H1 (cell line): ENCODE results near the gene KLK8. TPM values are rescaled to one million over a fixed set of nuclear protein-coding genes. Genes with fewer than 3 reads are reported as not detected.

Source experiments
- CTCF ChIA-PET: fragments of 300-600 bp; sonication (Branson Sonifier 250); formaldehyde crosslinking; loops from one replicate; lab custom pipeline; 2021; ENCODE audit not compliant: partially characterized antibody; lab: Charles Lee
- POLR2A ChIA-PET: fragments of 300-600 bp; sonication (Branson Sonifier 250); formaldehyde crosslinking; loops from one replicate; lab custom pipeline; 2021; ENCODE audit warnings: inconsistent platforms; ENCODE audit not compliant: partially characterized antibody; lab: Charles Lee
- DNase-seq, 2 experiments: peaks; one replicate each; pipeline versions ENCODE4 v3.0.0 to v3.0.0-alpha.2; 2010 to 2022; ENCODE audit warnings: low spot score in 2 of 2, low read depth in 1 of 2, mixed read lengths in 1 of 2
- FAIRE-seq: peaks from 2 replicates; lab custom pipeline; 2011; peaks lifted over from hg19 to GRCh38; lab: Jason Lieb, UNC
- H2AFZ ChIP-seq: 2 replicates; pipeline ENCODE4 v1.8.1; 2012; ENCODE audit warnings: low read length, inconsistent platforms
- H2AK5ac ChIP-seq: 2 replicates; pipeline ENCODE4 v1.6.1; 2013; ENCODE audit warnings: low read depth, low read length
- H2BK120ac ChIP-seq: replicated peaks from 2 replicates; pipeline ENCODE3; 2013; ENCODE audit warnings: low read depth, low read length, inconsistent platforms
- H2BK12ac ChIP-seq: 2 replicates; pipeline ENCODE4 v1.6.1; 2013; ENCODE audit warnings: low read depth, low read length
- H2BK15ac ChIP-seq: 2 replicates; pipeline ENCODE4 v1.6.1; 2013; ENCODE audit warnings: low read length
- H2BK20ac ChIP-seq: 2 replicates; pipeline ENCODE4 v1.6.1; 2013; ENCODE audit warnings: low read length
- H2BK5ac ChIP-seq: 2 replicates; pipeline ENCODE4 v1.6.1; 2013; ENCODE audit warnings: low read depth, low read length
- H3K14ac ChIP-seq: 2 replicates; pipeline ENCODE4 v1.6.1; 2013; ENCODE audit warnings: inconsistent platforms; ENCODE audit not compliant: insufficient read length
- H3K18ac ChIP-seq: 2 replicates; pipeline ENCODE4 v1.6.1; 2013; ENCODE audit warnings: low read length; ENCODE audit errors: extremely low read depth
- H3K23ac ChIP-seq: 2 replicates; pipeline ENCODE4 v1.6.1; 2013; ENCODE audit warnings: inconsistent platforms; ENCODE audit not compliant: insufficient read length
- H3K23me2 ChIP-seq: 2 replicates; pipeline ENCODE4 v1.6.1; 2013; ENCODE audit warnings: low read depth, low read length
- H3K27ac ChIP-seq: 2 replicates; pipeline ENCODE4 v1.6.1; 2011; ENCODE audit warnings: low read depth, low read length, inconsistent platforms
- H3K27me3 ChIP-seq, 4 experiments: replicated peaks in 1 of 4; 1 replicate in 1 of 4; 2 replicates in 3 of 4; pipeline versions ENCODE4 v1.6.1 to v1.8.1; 2011 to 2013; ENCODE audit warnings: low read length in 3 of 4, mild to moderate bottlenecking in 3 of 4, inconsistent platforms in 2 of 4, mixed read lengths in 2 of 4, moderate library complexity in 1 of 4; ENCODE audit not compliant: control insufficient read depth in 3 of 4, insufficient read depth in 3 of 4; ENCODE audit errors: extremely low read depth in 1 of 4
- H3K36me3 ChIP-seq, 4 experiments: 2 replicates each; pipeline versions ENCODE4 v1.6.1 to v1.8.1; 2011 to 2013; ENCODE audit warnings: mild to moderate bottlenecking in 4 of 4, low read length in 3 of 4, moderate library complexity in 2 of 4, control low read depth in 1 of 4, inconsistent platforms in 1 of 4; ENCODE audit not compliant: insufficient read depth in 4 of 4, control insufficient read depth in 2 of 4
- H3K4ac ChIP-seq: replicated peaks from 2 replicates; pipeline ENCODE3; 2013; ENCODE audit warnings: low read length, low read depth, mixed read lengths, inconsistent platforms; ENCODE audit not compliant: insufficient read length
- H3K4me1 ChIP-seq, 4 experiments: replicated peaks in 1 of 4; 1 replicate in 1 of 4; 2 replicates in 3 of 4; pipeline versions ENCODE4 v1.6.1 to v1.8.1; 2011 to 2013; ENCODE audit warnings: low read length in 3 of 4, inconsistent platforms in 2 of 4, mixed read lengths in 1 of 4; ENCODE audit not compliant: insufficient read depth in 4 of 4, control insufficient read depth in 3 of 4
- H3K4me2 ChIP-seq, 2 experiments: 2 replicates each; pipeline versions ENCODE4 v1.6.1 to v1.8.1; 2011 to 2013; ENCODE audit warnings: low read depth in 2 of 2, low read length in 2 of 2, control low read depth in 1 of 2, inconsistent platforms in 1 of 2, mild to moderate bottlenecking in 1 of 2; ENCODE audit not compliant: insufficient read depth in 1 of 2
- H3K4me3 ChIP-seq, 4 experiments: fragments of 200-600, 300-600 bp in 1 of 4; sonication (generic), shearing (Covaris generic), sonication (Bioruptor Twin) in 1 of 4; 2 replicates each; pipeline versions ENCODE4 v1.5.1 to v1.8.1; 2011 to 2016; ENCODE audit warnings: low read length in 4 of 4, low read depth in 3 of 4, control low read depth in 2 of 4, inconsistent platforms in 2 of 4, mild to moderate bottlenecking in 2 of 4, mixed read lengths in 1 of 4, moderate library complexity in 1 of 4; ENCODE audit not compliant: insufficient read depth in 2 of 4; ENCODE audit errors: extremely low read depth in 1 of 4
- H3K56ac ChIP-seq: replicated peaks from 2 replicates; pipeline ENCODE3; 2013; ENCODE audit warnings: low read depth, mild to moderate bottlenecking, mixed read lengths, low read length, inconsistent platforms; ENCODE audit not compliant: insufficient read length
- H3K79me1 ChIP-seq: 2 replicates; pipeline ENCODE4 v1.6.1; 2013; ENCODE audit warnings: low read depth, low read length, control low read depth
- H3K79me2 ChIP-seq, 2 experiments: 2 replicates each; pipeline versions ENCODE4 v1.6.1 to v1.8.1; 2012 to 2013; ENCODE audit warnings: low read length in 2 of 2, mild to moderate bottlenecking in 2 of 2, inconsistent platforms in 1 of 2; ENCODE audit not compliant: insufficient read depth in 2 of 2, control insufficient read depth in 1 of 2
- H3K9ac ChIP-seq, 4 experiments: replicated peaks in 1 of 4; 1 replicate in 1 of 4; 2 replicates in 3 of 4; pipeline versions ENCODE4 v1.6.1 to v1.8.1; 2011 to 2013; ENCODE audit warnings: low read depth in 3 of 4, low read length in 3 of 4, control low read depth in 2 of 4, mild to moderate bottlenecking in 2 of 4, moderate library complexity in 2 of 4, inconsistent platforms in 1 of 4; ENCODE audit errors: extremely low read depth in 1 of 4
- H3K9me3 ChIP-seq, 2 experiments: 2 replicates each; pipeline versions ENCODE4 v1.6.1 to v1.8.1; 2012 to 2013; ENCODE audit warnings: mild to moderate bottlenecking in 2 of 2, moderate library complexity in 2 of 2, control low read depth in 1 of 2, inconsistent platforms in 1 of 2, low read depth in 1 of 2, low read length in 1 of 2, mixed read lengths in 1 of 2; ENCODE audit not compliant: insufficient read depth in 2 of 2
- H4K20me1 ChIP-seq, 2 experiments: replicated peaks in 1 of 2; 2 replicates each; pipeline versions ENCODE3 to v1.8.1; 2011 to 2013; ENCODE audit warnings: inconsistent platforms in 2 of 2, low read length in 2 of 2, mild to moderate bottlenecking in 1 of 2; ENCODE audit not compliant: insufficient read depth in 2 of 2, control insufficient read depth in 1 of 2
- H4K5ac ChIP-seq: 2 replicates; pipeline ENCODE4 v1.6.1; 2013; ENCODE audit warnings: low read length, low read depth, mixed read lengths, inconsistent platforms; ENCODE audit not compliant: insufficient read length
- H4K8ac ChIP-seq: 2 replicates; pipeline ENCODE4 v1.8.0; 2013; ENCODE audit warnings: mild to moderate bottlenecking, moderate library complexity, low read length, inconsistent platforms; ENCODE audit not compliant: insufficient read depth; ENCODE audit errors: extremely low read depth
- H4K91ac ChIP-seq: replicated peaks from 2 replicates; pipeline ENCODE3; 2013; ENCODE audit warnings: low read length, mixed read lengths, inconsistent platforms; ENCODE audit not compliant: insufficient read length
- ASH2L ChIP-seq: fragments of 200-600, 300-600 bp; sonication (generic); IDR thresholded peaks from one replicate; pipeline ENCODE4 v1.7.1; 2017; ENCODE audit warnings: low read length
- EP300 ChIP-seq, 2 experiments: IDR thresholded peaks; 1 replicate in 1 of 2; 2 replicates in 1 of 2; pipeline ENCODE4 v1.6.1; 2011 to 2012; ENCODE audit warnings: low read depth in 2 of 2, low read length in 2 of 2, mild to moderate bottlenecking in 2 of 2, borderline replicate concordance in 1 of 2, inconsistent platforms in 1 of 2, moderate library complexity in 1 of 2
- KDM1A ChIP-seq: fragments of 200-600, 300-600 bp; sonication (generic); IDR thresholded peaks from 2 replicates; pipeline ENCODE4 v1.7.1; 2016; ENCODE audit warnings: mild to moderate bottlenecking, low read length, borderline replicate concordance
- POLR2A ChIP-seq, 2 experiments: IDR thresholded peaks; 1 replicate in 1 of 2; 2 replicates in 1 of 2; pipeline ENCODE4 v1.6.1; 2011; ENCODE audit warnings: low read depth in 2 of 2, low read length in 2 of 2, mild to moderate bottlenecking in 2 of 2; ENCODE audit errors: control extremely low read depth in 1 of 2
- POU5F1 ChIP-seq: IDR thresholded peaks from 2 replicates; pipeline ENCODE4 v1.6.1; 2011; ENCODE audit warnings: low read depth, mild to moderate bottlenecking, low read length, moderate library complexity
- SAP30 ChIP-seq: fragments of 300-600 bp; sonication (generic); IDR thresholded peaks from 2 replicates; pipeline ENCODE4 v1.7.1; 2012; ENCODE audit warnings: low read length, moderate library complexity, mild to moderate bottlenecking, inconsistent platforms; ENCODE audit not compliant: insufficient read depth, insufficient replicate concordance
- SRF ChIP-seq: IDR thresholded peaks from 2 replicates; pipeline ENCODE4 v1.6.1; 2011; ENCODE audit warnings: mild to moderate bottlenecking, low read depth, low read length, moderate library complexity
- TAF7 ChIP-seq: optimal IDR thresholded peaks from 2 replicates; pipeline ENCODE3; 2011; ENCODE audit warnings: low read depth, mild to moderate bottlenecking, inconsistent platforms, low read length, moderate library complexity, borderline replicate concordance
- WGBS, 2 experiments: shearing (Covaris generic) in 1 of 2; methylation state at CpG; one replicate each; pipeline versions ENCODE4 v1.1.6 to v1.1.7; 2013 to 2015; ENCODE audit warnings: low lambda C conversion rate in 2 of 2, mixed read lengths in 2 of 2, inconsistent platforms in 1 of 2, low coverage in 1 of 2, missing lambda C conversion rate in 1 of 2; ENCODE audit not compliant: insufficient replicate concordance in 2 of 2, insufficient coverage in 1 of 2, insufficient read length in 1 of 2; ENCODE audit errors: extremely low coverage in 1 of 2, missing lambda C conversion rate in 1 of 2; 5-methylcytosine and 5-hydroxymethylcytosine counted together
- polyA plus RNA-seq, 7 experiments: library from polyadenylated mRNA; depleted of rRNA in 3 of 7; stranded (reverse) in 5 of 7; unstranded in 2 of 7; fragments of >200 nt in 5 of 7; fragments of 200-250 nt in 2 of 7; gene quantifications; 1 replicate in 5 of 7; 2 replicates in 1 of 7; 4 replicates in 1 of 7; pipeline versions ENCODE4 v1.2.1 to v1.2.3, GENCODE V29; 2011 to 2013; ENCODE audit warnings: missing spikeins in 2 of 7, mixed read lengths in 2 of 7
- total RNA-seq: library from RNA; stranded (reverse); fragmentation: NEBNext Ultra II Directional; extraction: Animal tissue kit (Norgen Biotek cat#: 25700); gene quantifications from 2 replicates; pipeline ENCODE4 v1.2.1, GENCODE V29; 2021
- TF ChIP-seq, protein P1 (sequence below): IDR thresholded peaks from 2 replicates; pipeline ENCODE4 v1.6.1; 2011; ENCODE audit warnings: low read length, improper control_type of control experiment

The KLK8 gene
- total and polyA plus RNA-seq, 2 of the 8 experiments (the other 6 are each of a cell fraction or from before 2014, with no cell fraction given) = 2.9 to 3.6 TPM

DNA sequence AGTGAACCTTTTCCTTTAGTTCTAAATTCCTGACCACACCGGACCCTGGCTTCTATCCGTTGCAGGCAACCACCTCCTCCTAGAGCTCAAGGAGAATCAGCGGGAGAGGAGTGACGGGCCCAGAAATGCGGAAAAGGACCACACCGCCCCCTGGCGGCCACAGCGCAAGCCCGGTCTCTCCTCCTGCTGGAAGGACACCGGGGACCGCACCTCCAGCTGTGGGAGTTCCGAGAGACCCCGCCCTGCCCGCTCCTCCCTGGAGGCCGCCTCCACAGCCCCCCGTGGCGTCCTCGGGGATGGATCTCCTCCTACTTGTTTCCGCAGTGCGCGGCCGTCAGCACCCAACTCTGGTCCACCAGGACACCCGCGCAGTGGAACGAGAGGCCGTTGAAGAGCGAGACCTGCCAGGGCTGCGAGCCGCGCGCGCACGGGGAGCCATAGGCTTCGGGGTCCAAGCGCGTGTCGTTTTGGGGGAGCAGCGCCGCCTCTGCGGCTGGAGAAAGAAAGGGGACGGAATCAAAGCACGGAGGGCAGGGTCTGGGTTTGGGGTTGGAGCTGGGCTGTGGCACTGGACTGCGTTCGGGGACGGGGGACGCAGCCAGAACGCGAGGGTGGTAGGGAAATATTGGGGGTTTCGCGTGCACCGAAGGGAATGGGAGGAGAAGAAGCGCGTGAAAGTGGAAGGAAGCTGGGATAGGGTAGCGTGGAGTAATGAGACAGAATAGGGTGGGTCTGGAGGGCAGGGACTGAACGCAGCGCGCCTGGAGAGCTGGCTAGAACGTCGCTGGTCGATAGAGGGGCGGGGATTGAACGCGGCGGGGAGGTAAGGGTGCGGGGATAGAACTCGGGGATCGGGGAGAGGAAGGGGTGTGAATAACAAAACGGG, 15.6 kb upstream of the KLK8 start:
- Histone ChIP-seq H3K4me2 (peak overlapping the region; percentile 80 to 82), H4K91ac (peak overlapping the region; percentile 81), H2BK5ac (peak overlapping the region; percentile 49; the same call in 1 of the 2 replicates), H3K23ac (no peak overlapping the region), H3K27me3 (peaks cover 0 to 30% (median 19%) of the 10 kb centered on the region in 4 experiments; a peak in 5 of 7 replicates), H3K14ac (no peak overlapping the region), H2BK15ac (no peak overlapping the region; the same call in 1 of the 2 replicates), H3K79me1 (no peaks in the 10 kb centered on the region), H3K4me1 (peaks cover 0 to 7% (median 2%) of the 10 kb centered on the region in 4 experiments; a peak in 4 of 7 replicates), H3K56ac (peak overlapping the region; percentile 69), H3K4ac (peak overlapping the region; percentile 69), H3K9me3 (no peaks in the 10 kb centered on the region), H2AFZ (peak overlapping the region; percentile 37; the same call in 1 of the 2 replicates), H3K18ac (peak overlapping the region; percentile 90), H4K8ac (peak overlapping the region; percentile 5; the same call in 1 of the 2 replicates), H2BK20ac (no peak overlapping the region), H4K5ac (no peak overlapping the region), H3K27ac (no peak overlapping the region), H3K36me3 (no peaks in the 10 kb centered on the region), H2BK120ac (peak overlapping the region; percentile 43), H4K20me1 (no peaks in the 10 kb centered on the region), H3K79me2 (no peaks in the 10 kb centered on the region), H2AK5ac (no peak overlapping the region), H3K9ac (no peak overlapping the region; a peak in 2 of 7 replicates), H2BK12ac (peak overlapping the region; percentile 94; the same call in 1 of the 2 replicates), H3K23me2 (peaks cover 14% of the 10 kb centered on the region; the same call in 1 of the 2 replicates), H3K4me3 (peak overlapping the region; percentile 53 to 73 (median 62))
- WGBS, 2 experiments = 2% methylated on average over 57 of the region's 68 CpGs; no CpG with 5 or more reads in 1 of the 2 experiments
- ChIA-PET CTCF (interaction anchor here (0.5 to 15.0 kb wide), 47 partner anchors 9 to 239 kb away, joined by 3 to 269 read pairs (median 5); partner anchors contain the start of genes KLK6 and KLK8), POLR2A (interaction anchor here (0.8 to 2.8 kb wide), 17 partner anchors 11 to 222 kb away, joined by 3 to 12 read pairs (median 4); partner anchors contain the start of genes KLK13 and KLK8)
- FAIRE-seq = peak; percentile 32
- DNase-seq = peak; percentile 75 to 98
- TF ChIP-seq ASH2L = peak; percentile 71
- 0 out of 3 replicates have a peak, but pooled peaks of 1 of the 2 experiments have one; percentile 21 for TF ChIP-seq POLR2A (IDR thresholded peaks at IDR 0.05; ENCODE audit: control extremely low read depth in 1 of 2, low read depth in 2 of 2, low read length in 2 of 2)
- no peak for TF ChIP-seq TAF7
- TF ChIP-seq SRF = no peak
- TF ChIP-seq SAP30 = no peak
- TF ChIP-seq EP300 (IDR thresholded peaks at IDR 0.05; ENCODE audit: borderline replicate concordance in 1 of 2, low read depth in 2 of 2, low read length in 2 of 2) = no peak
- no peak; the same call in 1 of the 2 replicates for TF ChIP-seq KDM1A
- no peak for TF ChIP-seq POU5F1
- TF ChIP-seq, protein P1, sequence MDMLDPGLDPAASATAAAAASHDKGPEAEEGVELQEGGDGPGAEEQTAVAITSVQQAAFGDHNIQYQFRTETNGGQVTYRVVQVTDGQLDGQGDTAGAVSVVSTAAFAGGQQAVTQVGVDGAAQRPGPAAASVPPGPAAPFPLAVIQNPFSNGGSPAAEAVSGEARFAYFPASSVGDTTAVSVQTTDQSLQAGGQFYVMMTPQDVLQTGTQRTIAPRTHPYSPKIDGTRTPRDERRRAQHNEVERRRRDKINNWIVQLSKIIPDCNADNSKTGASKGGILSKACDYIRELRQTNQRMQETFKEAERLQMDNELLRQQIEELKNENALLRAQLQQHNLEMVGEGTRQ = no peak
